Measurements from ENCODE around the gene DIAPH2. TPM values are rescaled to one million over a fixed set of nuclear protein-coding genes. Genes with fewer than 3 reads are reported as not detected.

Gene DIAPH2
- total and polyA plus RNA-seq, 2 donors (not counting 1 experiment from before 2014, with no cell fraction given) = 4.2 to 32.4 TPM

DNA sequence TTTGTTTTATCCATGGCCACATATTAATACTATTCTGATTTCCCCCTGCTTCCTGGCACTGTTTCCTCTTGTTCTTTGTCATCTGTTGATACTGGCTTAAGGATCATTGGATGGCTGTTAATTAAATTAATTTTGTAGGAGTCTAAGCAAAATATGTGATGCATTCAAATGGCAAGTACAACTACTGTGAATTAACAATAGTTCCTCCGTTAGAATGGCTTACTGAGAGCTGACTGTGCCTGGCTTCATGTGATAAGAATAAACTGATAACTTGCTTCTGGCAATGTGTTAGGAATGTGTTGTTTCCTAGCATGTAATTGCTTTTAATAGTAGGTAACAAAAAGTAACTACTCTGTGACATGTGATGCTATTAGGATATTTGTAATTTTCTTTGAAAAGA, 297.5 kb downstream of the DIAPH2 start:
- Mint-ChIP-seq H3K4me1 (no peaks in the 10 kb centered on the region), H3K4me3 (no peak overlapping the region), H3K27ac (no peak overlapping the region), H3K9me3 (ENCODE audit: insufficient read depth) (no peaks in the 10 kb centered on the region), H3K27me3 (no peaks in the 10 kb centered on the region)
- Histone ChIP-seq H3K79me2 (ENCODE audit: control insufficient read depth, insufficient read depth, low read length) (no peaks in the 10 kb centered on the region), H3K9me3 (ENCODE audit: control extremely low read depth in 1 of 3, control insufficient read depth in 2 of 3, insufficient read depth in 1 of 3, low read length in 2 of 3) (no peaks in the 10 kb centered on the region), H3K36me3 (replicated peaks in 1 of 2; ENCODE audit: control extremely low read depth in 1 of 2, control insufficient read depth in 1 of 2, extremely low read depth in 1 of 2, insufficient read depth in 2 of 2, low read length in 1 of 2) (no peaks in the 10 kb centered on the region), H3K4me2 (replicated peaks; ENCODE audit: low read depth, low read length, poor library complexity, severe bottlenecking) (no peak overlapping the region), H3K27ac (ENCODE audit: low read length in 2 of 2) (no peak overlapping the region), H3K4me1 (ENCODE audit: control insufficient read depth in 2 of 2, insufficient read depth in 2 of 2, low read length in 2 of 2) (no peaks in the 10 kb centered on the region), H2AFZ (ENCODE audit: insufficient read depth, low read depth, low read length, poor library complexity, severe bottlenecking) (no peak overlapping the region), H3K4me3 (ENCODE audit: control extremely low read depth in 1 of 5, extremely low read depth in 1 of 5, insufficient read depth in 1 of 5, low read depth in 2 of 5, low read length in 4 of 5) (no peak overlapping the region), H4K20me1 (ENCODE audit: control insufficient read depth, insufficient read depth, low read length, poor library complexity, severe bottlenecking) (no peaks in the 10 kb centered on the region), H3K27me3 (replicated peaks in 1 of 4; ENCODE audit: control extremely low read depth in 1 of 4, control insufficient read depth in 3 of 4, insufficient read depth in 4 of 4, low read length in 3 of 4) (no peaks in the 10 kb centered on the region), H3K9ac (ENCODE audit: low read length) (no peak overlapping the region)
- ChIA-PET CTCF (no interaction called here), POLR2A (no interaction called here)
- TF ChIP-seq, protein P1, sequence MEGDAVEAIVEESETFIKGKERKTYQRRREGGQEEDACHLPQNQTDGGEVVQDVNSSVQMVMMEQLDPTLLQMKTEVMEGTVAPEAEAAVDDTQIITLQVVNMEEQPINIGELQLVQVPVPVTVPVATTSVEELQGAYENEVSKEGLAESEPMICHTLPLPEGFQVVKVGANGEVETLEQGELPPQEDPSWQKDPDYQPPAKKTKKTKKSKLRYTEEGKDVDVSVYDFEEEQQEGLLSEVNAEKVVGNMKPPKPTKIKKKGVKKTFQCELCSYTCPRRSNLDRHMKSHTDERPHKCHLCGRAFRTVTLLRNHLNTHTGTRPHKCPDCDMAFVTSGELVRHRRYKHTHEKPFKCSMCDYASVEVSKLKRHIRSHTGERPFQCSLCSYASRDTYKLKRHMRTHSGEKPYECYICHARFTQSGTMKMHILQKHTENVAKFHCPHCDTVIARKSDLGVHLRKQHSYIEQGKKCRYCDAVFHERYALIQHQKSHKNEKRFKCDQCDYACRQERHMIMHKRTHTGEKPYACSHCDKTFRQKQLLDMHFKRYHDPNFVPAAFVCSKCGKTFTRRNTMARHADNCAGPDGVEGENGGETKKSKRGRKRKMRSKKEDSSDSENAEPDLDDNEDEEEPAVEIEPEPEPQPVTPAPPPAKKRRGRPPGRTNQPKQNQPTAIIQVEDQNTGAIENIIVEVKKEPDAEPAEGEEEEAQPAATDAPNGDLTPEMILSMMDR (IDR thresholded peaks at IDR 0.05) = no peak
- no peak for TF ChIP-seq EZH2 (IDR thresholded peaks at IDR 0.05; ENCODE audit: borderline replicate concordance, insufficient read depth, low read depth, low read length, poor library complexity, severe bottlenecking)
- DNase-seq (no peak), ATAC-seq (ENCODE audit: low read depth) (no peak)
- intact Hi-C loops (cut with micrococcal nuclease) = no loop called here
- no CpG with 5 or more reads among the region's 1 CpG for WGBS (ENCODE audit: insufficient coverage)

DNA sequence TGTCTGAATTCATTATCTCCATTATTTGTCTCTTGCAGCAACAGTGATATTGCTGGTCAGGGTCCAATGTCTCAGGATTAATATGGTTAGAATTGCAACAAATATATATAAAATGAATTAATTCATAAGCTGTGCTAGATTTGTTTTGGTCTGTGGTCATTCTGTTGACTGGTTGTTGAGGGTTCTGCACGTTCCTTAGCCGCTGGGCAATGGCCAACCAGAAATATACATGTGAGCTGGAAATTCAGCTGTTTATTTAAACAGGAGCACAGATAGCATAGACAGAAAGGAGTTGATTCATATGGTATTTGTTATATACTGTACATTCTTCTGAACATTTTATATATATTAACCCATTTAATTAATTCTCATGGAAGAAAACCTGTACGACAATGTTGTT, 299.9 kb downstream of the DIAPH2 start:
- Mint-ChIP-seq H3K9me3 (ENCODE audit: insufficient read depth) (no peaks in the 10 kb centered on the region), H3K27me3 (no peaks in the 10 kb centered on the region), H3K27ac (no peak overlapping the region), H3K4me1 (no peaks in the 10 kb centered on the region), H3K4me3 (no peak overlapping the region)
- Histone ChIP-seq H3K4me2 (replicated peaks; ENCODE audit: low read depth, low read length, poor library complexity, severe bottlenecking) (no peak overlapping the region), H3K9ac (ENCODE audit: low read length) (no peak overlapping the region), H3K4me1 (ENCODE audit: control insufficient read depth in 2 of 2, insufficient read depth in 2 of 2, low read length in 2 of 2) (no peaks in the 10 kb centered on the region), H2AFZ (ENCODE audit: insufficient read depth, low read depth, low read length, poor library complexity, severe bottlenecking) (no peak overlapping the region), H3K9me3 (ENCODE audit: control extremely low read depth in 1 of 3, control insufficient read depth in 2 of 3, insufficient read depth in 1 of 3, low read length in 2 of 3) (no peaks in the 10 kb centered on the region), H4K20me1 (ENCODE audit: control insufficient read depth, insufficient read depth, low read length, poor library complexity, severe bottlenecking) (no peaks in the 10 kb centered on the region), H3K36me3 (replicated peaks in 1 of 2; ENCODE audit: control extremely low read depth in 1 of 2, control insufficient read depth in 1 of 2, extremely low read depth in 1 of 2, insufficient read depth in 2 of 2, low read length in 1 of 2) (no peaks in the 10 kb centered on the region), H3K4me3 (ENCODE audit: control extremely low read depth in 1 of 5, extremely low read depth in 1 of 5, insufficient read depth in 1 of 5, low read depth in 2 of 5, low read length in 4 of 5) (no peak overlapping the region), H3K27ac (ENCODE audit: low read length in 2 of 2) (no peak overlapping the region), H3K79me2 (ENCODE audit: control insufficient read depth, insufficient read depth, low read length) (no peaks in the 10 kb centered on the region), H3K27me3 (replicated peaks in 1 of 4; ENCODE audit: control extremely low read depth in 1 of 4, control insufficient read depth in 3 of 4, insufficient read depth in 4 of 4, low read length in 3 of 4) (no peaks in the 10 kb centered on the region)
- ATAC-seq (ENCODE audit: low read depth) = no peak
- ChIA-PET POLR2A (no interaction called here), CTCF (no interaction called here)
- TF ChIP-seq EZH2 (IDR thresholded peaks at IDR 0.05; ENCODE audit: borderline replicate concordance, insufficient read depth, low read depth, low read length, poor library complexity, severe bottlenecking) = no peak
- TF ChIP-seq, protein P1 (IDR thresholded peaks at IDR 0.05) = no peak
- no CpG with 5 or more reads among the region's 3 CpGs for WGBS (ENCODE audit: insufficient coverage)
- DNase-seq = no peak
- intact Hi-C loops (cut with micrococcal nuclease) = no loop called here

Data from B cell (primary cell).